ENCODE results near the gene COX7B2. TPM values are rescaled to one million over a fixed set of nuclear protein-coding genes. Genes with fewer than 3 reads are reported as not detected.

COX7B2 gene
- total RNA-seq, 1 donor: not detected

GRCh38 chr4:46953564-46953963 is 44.5 kb upstream of the COX7B2 start:
- Histone ChIP-seq H4K20me1 (ENCODE audit: insufficient read depth, low read length) (no peaks in the 10 kb centered on the region), H3K4me3 (ENCODE audit: insufficient read depth, low read length) (no peak overlapping the region), H3K36me3 (ENCODE audit: insufficient read depth, low read length) (no peaks in the 10 kb centered on the region), H3K4me1 (ENCODE audit: insufficient read depth, low read length) (no peaks in the 10 kb centered on the region), H3K27ac (ENCODE audit: low read depth, low read length) (no peak overlapping the region), H2AFZ (ENCODE audit: low read length) (no peak overlapping the region), H3K4me2 (ENCODE audit: insufficient read depth, low read length) (no peak overlapping the region), H3K79me2 (ENCODE audit: insufficient read depth, low read length) (no peaks in the 10 kb centered on the region), H3K27me3 (ENCODE audit: insufficient read depth, low read length) (no peaks in the 10 kb centered on the region), H3K9me3 (ENCODE audit: low read depth, low read length) (no peaks in the 10 kb centered on the region)
- TF ChIP-seq, protein P1, sequence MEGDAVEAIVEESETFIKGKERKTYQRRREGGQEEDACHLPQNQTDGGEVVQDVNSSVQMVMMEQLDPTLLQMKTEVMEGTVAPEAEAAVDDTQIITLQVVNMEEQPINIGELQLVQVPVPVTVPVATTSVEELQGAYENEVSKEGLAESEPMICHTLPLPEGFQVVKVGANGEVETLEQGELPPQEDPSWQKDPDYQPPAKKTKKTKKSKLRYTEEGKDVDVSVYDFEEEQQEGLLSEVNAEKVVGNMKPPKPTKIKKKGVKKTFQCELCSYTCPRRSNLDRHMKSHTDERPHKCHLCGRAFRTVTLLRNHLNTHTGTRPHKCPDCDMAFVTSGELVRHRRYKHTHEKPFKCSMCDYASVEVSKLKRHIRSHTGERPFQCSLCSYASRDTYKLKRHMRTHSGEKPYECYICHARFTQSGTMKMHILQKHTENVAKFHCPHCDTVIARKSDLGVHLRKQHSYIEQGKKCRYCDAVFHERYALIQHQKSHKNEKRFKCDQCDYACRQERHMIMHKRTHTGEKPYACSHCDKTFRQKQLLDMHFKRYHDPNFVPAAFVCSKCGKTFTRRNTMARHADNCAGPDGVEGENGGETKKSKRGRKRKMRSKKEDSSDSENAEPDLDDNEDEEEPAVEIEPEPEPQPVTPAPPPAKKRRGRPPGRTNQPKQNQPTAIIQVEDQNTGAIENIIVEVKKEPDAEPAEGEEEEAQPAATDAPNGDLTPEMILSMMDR (IDR thresholded peaks at IDR 0.05; ENCODE audit: extremely low read depth, low read depth, low read length): no peak
- no peak for DNase-seq (ENCODE audit: insufficient read length, low spot score, missing footprints)

- no peak for DNase-seq (ENCODE audit: insufficient read length, low spot score, missing footprints)
- Histone ChIP-seq H3K79me2 (ENCODE audit: insufficient read depth, low read length) (no peaks in the 10 kb centered on the region), H4K20me1 (ENCODE audit: insufficient read depth, low read length) (no peaks in the 10 kb centered on the region), H3K36me3 (ENCODE audit: insufficient read depth, low read length) (no peaks in the 10 kb centered on the region), H3K27me3 (ENCODE audit: insufficient read depth, low read length) (no peaks in the 10 kb centered on the region), H3K4me3 (ENCODE audit: insufficient read depth, low read length) (no peak overlapping the region), H3K4me1 (ENCODE audit: insufficient read depth, low read length) (peaks cover 2% of the 10 kb centered on the region), H3K4me2 (ENCODE audit: insufficient read depth, low read length) (no peak overlapping the region), H2AFZ (ENCODE audit: low read length) (no peak overlapping the region), H3K27ac (ENCODE audit: low read depth, low read length) (no peak overlapping the region), H3K9me3 (ENCODE audit: low read depth, low read length) (no peaks in the 10 kb centered on the region)
- TF ChIP-seq, protein P1 (IDR thresholded peaks at IDR 0.05; ENCODE audit: extremely low read depth, low read depth, low read length): no peak
These were observed 43.4 kb upstream of the COX7B2 start for GRCh38 chr4:46952451-46952850.

- no peak overlapping the region for H3K4me2 ChIP-seq (ENCODE audit: insufficient read depth, low read length)
- TF ChIP-seq, protein P1 (IDR thresholded peaks at IDR 0.05; ENCODE audit: extremely low read depth, low read depth, low read length): no peak
- H2AFZ ChIP-seq (ENCODE audit: low read length): no peak overlapping the region
- DNase-seq (ENCODE audit: insufficient read length, low spot score, missing footprints): no peak
- no peaks in the 10 kb centered on the region for H4K20me1 ChIP-seq (ENCODE audit: insufficient read depth, low read length)
- H3K4me1 ChIP-seq (ENCODE audit: insufficient read depth, low read length): peaks cover 7% of the 10 kb centered on the region
- H3K4me3 ChIP-seq (ENCODE audit: insufficient read depth, low read length): no peak overlapping the region
- no peaks in the 10 kb centered on the region for H3K36me3 ChIP-seq (ENCODE audit: insufficient read depth, low read length)
- H3K27me3 ChIP-seq (ENCODE audit: insufficient read depth, low read length): no peaks in the 10 kb centered on the region
- H3K27ac ChIP-seq (ENCODE audit: low read depth, low read length): no peak overlapping the region
- H3K9me3 ChIP-seq (ENCODE audit: low read depth, low read length): no peaks in the 10 kb centered on the region
- H3K79me2 ChIP-seq (ENCODE audit: insufficient read depth, low read length): no peaks in the 10 kb centered on the region
These were observed 41.8 kb upstream of the COX7B2 start for GRCh38 chr4:46950826-46951225.

DNA sequence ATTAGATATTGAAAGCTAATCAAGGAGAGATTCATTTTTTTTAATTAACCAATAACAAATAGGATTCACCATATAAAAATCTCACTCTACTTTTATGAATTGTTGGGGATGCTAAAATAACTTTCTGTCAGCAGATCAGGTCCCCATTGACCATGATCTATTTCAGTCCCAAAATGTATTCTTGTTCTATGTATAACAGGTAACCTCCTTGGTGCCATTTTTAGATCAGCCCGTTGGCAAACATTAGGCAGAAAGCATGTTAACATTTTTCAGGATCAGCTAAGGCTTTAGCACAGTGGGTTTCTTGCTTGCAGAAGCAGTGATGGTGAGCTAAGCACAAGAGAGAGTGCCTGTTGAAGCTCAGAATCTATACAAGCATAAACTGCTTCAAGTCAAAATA is 40.8 kb upstream of the COX7B2 start:
- Histone ChIP-seq H3K36me3 (ENCODE audit: insufficient read depth, low read length) (no peaks in the 10 kb centered on the region), H4K20me1 (ENCODE audit: insufficient read depth, low read length) (no peaks in the 10 kb centered on the region), H3K4me3 (ENCODE audit: insufficient read depth, low read length) (no peak overlapping the region), H3K4me1 (ENCODE audit: insufficient read depth, low read length) (peaks cover 7% of the 10 kb centered on the region), H2AFZ (ENCODE audit: low read length) (no peak overlapping the region), H3K9me3 (ENCODE audit: low read depth, low read length) (no peaks in the 10 kb centered on the region), H3K4me2 (ENCODE audit: insufficient read depth, low read length) (no peak overlapping the region), H3K27ac (ENCODE audit: low read depth, low read length) (no peak overlapping the region), H3K27me3 (ENCODE audit: insufficient read depth, low read length) (no peaks in the 10 kb centered on the region), H3K79me2 (ENCODE audit: insufficient read depth, low read length) (no peaks in the 10 kb centered on the region)
- no peak for DNase-seq (ENCODE audit: insufficient read length, low spot score, missing footprints)
- TF ChIP-seq, protein P1 (IDR thresholded peaks at IDR 0.05; ENCODE audit: extremely low read depth, low read depth, low read length): no peak

Measured in osteoblast (primary cell).